HG03025 (cell line): ENCODE results near the gene TRDMT1.
"Not testable (repeated sequence)": the region's sequence is repeated elsewhere in the genome, so short reads cannot be mapped to it uniquely, and the experiment has no call there.

ENCODE experiments used
- ATAC-seq: cut with Tn5 transposase; IDR thresholded peaks from one replicate; pipeline ENCODE4 v1.9.1; 2021; ENCODE audit warnings: mild to moderate bottlenecking, moderate library complexity; ENCODE audit not compliant: unreplicated experiment, low FRiP score

TRDMT1 gene

GRCh38 chr10:17143055-17143690 lies 58.3 kb downstream of the TRDMT1 start:
- ATAC-seq: no peak

GRCh38 chr10:17141504-17142229 lies 59.8 kb downstream of the TRDMT1 start:
- ATAC-seq: no peak

- ATAC-seq: no peak
These were observed 61.1 kb downstream of the TRDMT1 start for GRCh38 chr10:17140386-17140761.

- ATAC-seq: no peak
These were observed 62.9 kb downstream of the TRDMT1 start for GRCh38 chr10:17138460-17139042.

GRCh38 chr10:17134737-17135260 lies 66.7 kb downstream of the TRDMT1 start:
- no peak for ATAC-seq

GRCh38 chr10:17134282-17134681 lies 67.2 kb downstream of the TRDMT1 start:
- ATAC-seq: no peak

- no peak for ATAC-seq
These were observed 71.7 kb downstream of the TRDMT1 start, which contains the start of gene CUBN for GRCh38 chr10:17129741-17130140. TSS of gene CUBN (minus strand) at chr10:17129811. CDS start at chr10:17129765, 46 bp downstream.

- ATAC-seq: no peak
These were observed 73.2 kb downstream of the TRDMT1 start for GRCh38 chr10:17128261-17128660.

- ATAC-seq: no peak
These were observed 75.1 kb downstream of the TRDMT1 start for GRCh38 chr10:17126327-17126726.

- ATAC-seq: no peak
These were observed 76.1 kb downstream of the TRDMT1 start for GRCh38 chr10:17125206-17125893.

GRCh38 chr10:17123961-17124360 lies 77.5 kb downstream of the TRDMT1 start:
- no peak for ATAC-seq

- no peak for ATAC-seq
These were observed 78.5 kb downstream of the TRDMT1 start for GRCh38 chr10:17122726-17123661.

GRCh38 chr10:17122052-17122451 lies 79.4 kb downstream of the TRDMT1 start:
- ATAC-seq: no peak

- ATAC-seq: no peak
These were observed 80.8 kb downstream of the TRDMT1 start for GRCh38 chr10:17120694-17121093.

GRCh38 chr10:17119845-17120244 lies 81.6 kb downstream of the TRDMT1 start:
- no peak for ATAC-seq

GRCh38 chr10:17116193-17116592 lies 85.3 kb downstream of the TRDMT1 start:
- no peak for ATAC-seq

GRCh38 chr10:17115683-17116082 lies 85.8 kb downstream of the TRDMT1 start:
- ATAC-seq: no peak

- not testable (repeated sequence) for ATAC-seq
These were observed 86.5 kb downstream of the TRDMT1 start for GRCh38 chr10:17114878-17115444.

GRCh38 chr10:17113889-17114540 lies 87.5 kb downstream of the TRDMT1 start:
- ATAC-seq: no peak
